A549 (cell line): Measurements from ENCODE around the gene ATG4B.

ENCODE experiments used
- CEBPB ChIP-seq, 2 experiments: fragments of >200 bp in 1 of 2; sonication (Bioruptor Twin) in 1 of 2; formaldehyde crosslinking in 1 of 2; IDR thresholded peaks; 2 replicates each; pipeline ENCODE4 v1.6.1; 2012 to 2016
- CHD2 ChIP-seq: fragments of 150-350 bp; IDR thresholded peaks from 2 replicates; pipeline ENCODE4 v1.6.1; 2014; ENCODE audit warnings: low read length; ENCODE audit not compliant: partially characterized antibody
- CTCF ChIP-seq: fragments of >200 bp; sonication (Bioruptor Twin); formaldehyde crosslinking; IDR thresholded peaks from 3 replicates; pipeline ENCODE4 v1.5.1; 2016
- EP300 ChIP-seq, 2 experiments: fragments of >200 bp; sonication (Bioruptor Twin); formaldehyde crosslinking; IDR thresholded peaks; 2 replicates in 1 of 2; 3 replicates in 1 of 2; pipeline ENCODE4 v1.6.1; 2016 to 2017
- KDM1A ChIP-seq: fragments of 200-600 bp; sonication (generic); IDR thresholded peaks from 2 replicates; pipeline ENCODE4 v1.6.1; 2016; ENCODE audit warnings: low read depth, mild to moderate bottlenecking
- MAX ChIP-seq: IDR thresholded peaks from 2 replicates; pipeline ENCODE4 v1.6.1; 2012
- MYC ChIP-seq: IDR thresholded peaks from 2 replicates; pipeline ENCODE4 v1.6.1; 2012; ENCODE audit warnings: mild to moderate bottlenecking, inconsistent platforms, low read length, improper control_type of control experiment, borderline replicate concordance
- POLR2A ChIP-seq: IDR thresholded peaks from 2 replicates; pipeline ENCODE4 v1.6.1; 2012; ENCODE audit warnings: mild to moderate bottlenecking, low read length

- TF ChIP-seq CTCF = no peak
- peak; percentile 80 for TF ChIP-seq POLR2A
- no peak for TF ChIP-seq KDM1A
- no peak for TF ChIP-seq EP300 (IDR thresholded peaks at IDR 0.05)
- no peak for TF ChIP-seq CHD2
- TF ChIP-seq CEBPB (IDR thresholded peaks at IDR 0.05) = no peak
- TF ChIP-seq MYC = 0 out of 2 replicates have a peak, but pooled peaks have one; percentile 51
- peak; percentile 60; the same call in 1 of the 2 replicates for TF ChIP-seq MAX
These were observed at the start of gene ATG4B, which contains the start of gene THAP4 for GRCh38 chr2:241637018-241637794.
